Natural killer cell (primary cell): ENCODE results near the gene PNPO. TPM values are rescaled to one million over a fixed set of nuclear protein-coding genes. Genes with fewer than 3 reads are reported as not detected.

Source experiments
- ATAC-seq, 3 donors: fragments of 150-1000 bp in 2 of 3; fragments of 200-7000 bp in 1 of 3; cut with Tn5 transposase; 1 replicate in 1 of 3; 2 replicates in 2 of 3; pipeline ENCODE4 v1.10.0; 2021; ENCODE audit warnings: mild to moderate bottlenecking in 2 of 3, moderate library complexity in 2 of 3
- DNase-seq, 2 donors: peaks; one replicate each; pipeline versions ENCODE4 v3.0.0 to v3.0.0-alpha.2; 2013 to 2021; ENCODE audit warnings: mixed read lengths in 1 of 2
- H3K27ac ChIP-seq: one replicate; pipeline ENCODE4 v1.5.1; 2013; ENCODE audit warnings: mild to moderate bottlenecking, low read length
- H3K27me3 ChIP-seq: one replicate; pipeline ENCODE4 v1.6.1; 2013; ENCODE audit warnings: low read length; ENCODE audit not compliant: control insufficient read depth, insufficient read depth
- H3K36me3 ChIP-seq: one replicate; pipeline ENCODE4 v1.6.1; 2013; ENCODE audit warnings: low read length; ENCODE audit not compliant: control insufficient read depth, insufficient read depth
- H3K4me1 ChIP-seq: one replicate; pipeline ENCODE4 v1.6.1; 2013; ENCODE audit warnings: low read length; ENCODE audit not compliant: control insufficient read depth, insufficient read depth
- H3K4me3 ChIP-seq: one replicate; pipeline ENCODE4 v1.5.1; 2013; ENCODE audit warnings: low read length
- H3K9me3 ChIP-seq: one replicate; pipeline ENCODE4 v1.6.1; 2013; ENCODE audit warnings: low read length; ENCODE audit not compliant: control insufficient read depth, insufficient read depth
- H3K27ac Mint-ChIP-seq, 2 donors: one replicate each; pipeline ENCODE4 v1.8.0; 2022; ENCODE audit warnings: mild to moderate bottlenecking in 2 of 2, mixed read lengths in 2 of 2, moderate library complexity in 1 of 2
- H3K27me3 Mint-ChIP-seq, 2 donors: one replicate each; pipeline ENCODE4 v1.8.0; 2022; ENCODE audit warnings: low read depth in 2 of 2, mixed read lengths in 2 of 2
- H3K36me3 Mint-ChIP-seq: one replicate; pipeline ENCODE4 v1.8.0; 2022; ENCODE audit warnings: mixed read lengths
- H3K4me1 Mint-ChIP-seq, 2 donors: one replicate each; pipeline ENCODE4 v1.8.0; 2022; ENCODE audit warnings: mixed read lengths in 2 of 2
- H3K4me3 Mint-ChIP-seq: one replicate; pipeline ENCODE4 v1.8.0; 2022; ENCODE audit warnings: mild to moderate bottlenecking, moderate library complexity, mixed read lengths
- H3K9me3 Mint-ChIP-seq, 2 donors: one replicate each; pipeline ENCODE4 v1.8.0; 2022; ENCODE audit warnings: mixed read lengths in 2 of 2
- CTCF ChIP-seq: fragments of 200-600 bp; IDR thresholded peaks from one replicate; pipeline ENCODE4 v1.8.0; 2022; ENCODE audit warnings: antibody characterized with exemption
- WGBS: methylation state at CpG from one replicate; pipeline ENCODE4 v1.1.7; 2013; ENCODE audit warnings: missing lambda C conversion rate; ENCODE audit not compliant: insufficient coverage; 5-methylcytosine and 5-hydroxymethylcytosine counted together
- intact Hi-C: fragments of 100-400 bp; cut with micrococcal nuclease; formaldehyde crosslinking; loops from one replicate; pipeline ENCODE4 v1.14.2; 2022
- total RNA-seq, 4 donors: library from RNA; stranded (reverse); fragments of 120-200 nt in 1 of 4; gene quantifications; one replicate each; pipeline versions ENCODE4 v1.2.3 to v1.2.4, GENCODE V29; 2013 to 2022

Gene PNPO
- total RNA-seq, 3 donors from 2014 or later (not counting 1 experiment from before 2014, with no cell fraction given), result 6.0 to 10.9 (median 9.3) TPM

GRCh38 chr17:47924785-47925677, 16.3 kb upstream of the PNPO start:
- no peaks in the 10 kb centered on the region for H3K9me3 ChIP-seq
- WGBS, result 96% methylated on average over 23 of the region's 23 CpGs
- intact Hi-C loops, result no loop called here
- H3K4me3 ChIP-seq, result no peak overlapping the region
- no peak for ATAC-seq
- H3K4me3 Mint-ChIP-seq, result no peak overlapping the region
- no peaks in the 10 kb centered on the region for H3K27me3 ChIP-seq
- H3K4me1 Mint-ChIP-seq, result no peaks in the 10 kb centered on the region
- no peak overlapping the region for H3K27ac ChIP-seq
- TF ChIP-seq CTCF, result no peak
- H3K27ac Mint-ChIP-seq, result no peak overlapping the region
- DNase-seq, result no peak
- H3K36me3 ChIP-seq, result peaks cover 62% of the 10 kb centered on the region
- no peaks in the 10 kb centered on the region for H3K36me3 Mint-ChIP-seq
- no peaks in the 10 kb centered on the region for H3K4me1 ChIP-seq
- H3K27me3 Mint-ChIP-seq, result no peaks in the 10 kb centered on the region
- H3K9me3 Mint-ChIP-seq, result no peaks in the 10 kb centered on the region

- Mint-ChIP-seq H3K4me1 (no peaks in the 10 kb centered on the region), H3K9me3 (no peaks in the 10 kb centered on the region), H3K27ac (no peak overlapping the region), H3K27me3 (no peaks in the 10 kb centered on the region), H3K4me3 (no peak overlapping the region), H3K36me3 (no peaks in the 10 kb centered on the region)
- Histone ChIP-seq H3K4me1 (no peaks in the 10 kb centered on the region), H3K27me3 (no peaks in the 10 kb centered on the region), H3K9me3 (no peaks in the 10 kb centered on the region), H3K27ac (no peak overlapping the region), H3K36me3 (peaks cover 65% of the 10 kb centered on the region), H3K4me3 (no peak overlapping the region)
- no peak for DNase-seq
- no peak for ATAC-seq
- no peak for TF ChIP-seq CTCF
- intact Hi-C loops, result no loop called here
- 93% methylated on average over 3 of the region's 3 CpGs for WGBS
These were observed 15.7 kb upstream of the PNPO start for GRCh38 chr17:47925678-47925988.

- Mint-ChIP-seq H3K27me3 (no peaks in the 10 kb centered on the region), H3K4me1 (no peaks in the 10 kb centered on the region), H3K36me3 (no peaks in the 10 kb centered on the region), H3K4me3 (no peak overlapping the region), H3K27ac (no peak overlapping the region), H3K9me3 (no peaks in the 10 kb centered on the region)
- Histone ChIP-seq H3K27ac (no peak overlapping the region), H3K27me3 (no peaks in the 10 kb centered on the region), H3K4me1 (no peaks in the 10 kb centered on the region), H3K4me3 (no peak overlapping the region), H3K36me3 (peaks cover 60% of the 10 kb centered on the region), H3K9me3 (no peaks in the 10 kb centered on the region)
- intact Hi-C loops, result no loop called here
- ATAC-seq, result no peak
- TF ChIP-seq CTCF, result no peak
- 96% methylated on average over 19 of the region's 20 CpGs for WGBS
- DNase-seq, result no peak
These were observed 13.5 kb upstream of the PNPO start for GRCh38 chr17:47927821-47928400.
